ENCODE results near the gene FAM3B.

The FAM3B gene

GRCh38 chr21:41367301-41367944 is 50.8 kb downstream of the FAM3B start:
- DNase-seq (ENCODE audit: low read depth, low spot score): no peak
- Histone ChIP-seq H3K4me3 (ENCODE audit: insufficient read length, low read depth) (no peak overlapping the region), H3K27me3 (ENCODE audit: insufficient read depth, insufficient read length) (peaks cover 4% of the 10 kb centered on the region), H3K36me3 (ENCODE audit: insufficient read depth, insufficient read length, low read length) (no peaks in the 10 kb centered on the region), H3K9ac (ENCODE audit: insufficient read length, low read depth) (no peak overlapping the region), H3K4me1 (ENCODE audit: insufficient read depth, insufficient read length) (peaks cover 8% of the 10 kb centered on the region), H3K9me3 (ENCODE audit: insufficient read depth, low read length) (no peaks in the 10 kb centered on the region)
- TF ChIP-seq SUZ12 (IDR thresholded peaks at IDR 0.05; ENCODE audit: extremely low read depth, insufficient read depth, insufficient read length): no peak
- TF ChIP-seq ZNF274 (IDR thresholded peaks at IDR 0.05; ENCODE audit: low read depth, low read length): no peak
- TF ChIP-seq YY1 (IDR thresholded peaks at IDR 0.05; ENCODE audit: insufficient read depth, insufficient read length): no peak

DNA sequence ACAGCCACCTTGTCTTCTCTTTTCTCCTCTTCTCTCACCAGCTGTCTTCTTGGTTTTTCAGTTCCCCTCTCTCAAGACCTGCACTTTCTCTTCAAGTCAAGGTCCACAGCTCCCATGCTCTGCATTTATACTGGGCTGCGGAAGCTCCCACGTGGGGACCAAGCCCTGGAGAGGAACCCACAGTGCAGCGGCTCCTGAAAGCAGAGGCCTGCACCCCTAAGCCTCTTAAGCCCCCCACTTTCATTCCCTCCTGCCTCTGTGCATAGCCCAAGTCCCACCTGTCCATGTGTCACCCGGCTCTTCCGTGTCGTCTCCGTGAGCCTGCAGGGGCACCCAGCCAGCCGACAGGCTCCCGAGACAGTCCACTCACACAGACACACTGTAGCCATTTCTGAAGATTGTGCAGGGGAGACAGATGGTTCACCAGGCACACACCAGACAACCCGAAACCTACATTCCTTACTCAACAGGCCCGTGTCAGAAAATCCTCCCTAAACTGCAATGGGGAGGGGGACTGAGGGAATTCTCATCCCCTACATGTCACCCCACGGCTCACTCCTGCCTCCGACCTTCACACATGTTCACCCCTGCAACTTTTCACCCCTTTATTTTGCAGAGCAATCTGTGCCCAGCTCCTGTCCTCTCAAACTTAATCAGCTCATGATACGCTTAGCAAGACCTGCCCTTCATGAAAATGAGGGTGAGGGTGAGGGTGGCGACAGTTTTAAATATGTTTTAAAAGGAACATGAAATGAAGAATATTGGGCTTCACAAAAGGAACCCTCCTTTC is 51.5 kb downstream of the FAM3B start:
- no peak overlapping the region for H3K9ac ChIP-seq (ENCODE audit: insufficient read length, low read depth)
- no peaks in the 10 kb centered on the region for H3K9me3 ChIP-seq (ENCODE audit: insufficient read depth, low read length)
- peaks cover 4% of the 10 kb centered on the region for H3K27me3 ChIP-seq (ENCODE audit: insufficient read depth, insufficient read length)
- H3K4me1 ChIP-seq (ENCODE audit: insufficient read depth, insufficient read length): peaks cover 9% of the 10 kb centered on the region
- H3K4me3 ChIP-seq (ENCODE audit: insufficient read length, low read depth): no peak overlapping the region
- H3K36me3 ChIP-seq (ENCODE audit: insufficient read depth, insufficient read length, low read length): no peaks in the 10 kb centered on the region
- TF ChIP-seq SUZ12 (IDR thresholded peaks at IDR 0.05; ENCODE audit: extremely low read depth, insufficient read depth, insufficient read length) (no peak), ZNF274 (IDR thresholded peaks at IDR 0.05; ENCODE audit: low read depth, low read length) (no peak), YY1 (IDR thresholded peaks at IDR 0.05; ENCODE audit: insufficient read depth, insufficient read length) (no peak)
- DNase-seq (ENCODE audit: low read depth, low spot score): no peak

DNA sequence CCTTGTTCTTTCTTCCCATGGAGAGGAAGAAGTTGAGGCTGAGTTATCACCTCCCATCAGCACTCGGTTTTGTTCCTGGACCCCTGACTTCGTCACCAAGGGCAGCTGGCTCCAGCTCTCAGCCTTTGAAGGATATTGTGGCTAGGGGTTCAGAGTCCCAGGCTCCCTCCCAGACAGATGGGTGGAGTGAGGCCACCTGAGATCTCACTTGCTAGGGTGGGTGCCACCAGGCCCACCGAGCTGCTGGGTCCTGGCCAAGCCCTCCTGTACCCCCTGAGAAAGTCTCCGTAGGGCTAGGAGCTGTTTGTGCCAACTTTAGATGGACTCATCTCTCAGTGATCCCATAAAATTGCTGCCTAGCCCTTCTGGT is 52.1 kb downstream of the FAM3B start:
- Histone ChIP-seq H3K9me3 (ENCODE audit: insufficient read depth, low read length) (no peaks in the 10 kb centered on the region), H3K27me3 (ENCODE audit: insufficient read depth, insufficient read length) (peaks cover 4% of the 10 kb centered on the region), H3K4me3 (ENCODE audit: insufficient read length, low read depth) (peak overlapping the region; percentile 61), H3K9ac (ENCODE audit: insufficient read length, low read depth) (peak overlapping the region; percentile 77), H3K4me1 (ENCODE audit: insufficient read depth, insufficient read length) (peaks cover 11% of the 10 kb centered on the region), H3K36me3 (ENCODE audit: insufficient read depth, insufficient read length, low read length) (no peaks in the 10 kb centered on the region)
- no peak for DNase-seq (ENCODE audit: low read depth, low spot score)
- TF ChIP-seq YY1 (IDR thresholded peaks at IDR 0.05; ENCODE audit: insufficient read depth, insufficient read length) (no peak), SUZ12 (IDR thresholded peaks at IDR 0.05; ENCODE audit: extremely low read depth, insufficient read depth, insufficient read length) (no peak), ZNF274 (IDR thresholded peaks at IDR 0.05; ENCODE audit: low read depth, low read length) (no peak)

- peaks cover 11% of the 10 kb centered on the region for H3K4me1 ChIP-seq (ENCODE audit: insufficient read depth, insufficient read length)
- no peaks in the 10 kb centered on the region for H3K9me3 ChIP-seq (ENCODE audit: insufficient read depth, low read length)
- DNase-seq (ENCODE audit: low read depth, low spot score): peak; percentile 68
- no peaks in the 10 kb centered on the region for H3K36me3 ChIP-seq (ENCODE audit: insufficient read depth, insufficient read length, low read length)
- H3K9ac ChIP-seq (ENCODE audit: insufficient read length, low read depth): peak overlapping the region; percentile 77
- H3K27me3 ChIP-seq (ENCODE audit: insufficient read depth, insufficient read length): peaks cover 4% of the 10 kb centered on the region
- no peak for TF ChIP-seq ZNF274 (IDR thresholded peaks at IDR 0.05; ENCODE audit: low read depth, low read length)
- peak overlapping the region; percentile 61 for H3K4me3 ChIP-seq (ENCODE audit: insufficient read length, low read depth)
These were observed 52.7 kb downstream of the FAM3B start for GRCh38 chr21:41369105-41369919.

- peak overlapping the region; percentile 70 for H3K9ac ChIP-seq (ENCODE audit: insufficient read length, low read depth)
- no peak for DNase-seq (ENCODE audit: low read depth, low spot score)
- H3K4me1 ChIP-seq (ENCODE audit: insufficient read depth, insufficient read length): peaks cover 11% of the 10 kb centered on the region
- H3K36me3 ChIP-seq (ENCODE audit: insufficient read depth, insufficient read length, low read length): no peaks in the 10 kb centered on the region
- no peaks in the 10 kb centered on the region for H3K9me3 ChIP-seq (ENCODE audit: insufficient read depth, low read length)
- peak overlapping the region; percentile 61 for H3K4me3 ChIP-seq (ENCODE audit: insufficient read length, low read depth)
- peaks cover 4% of the 10 kb centered on the region for H3K27me3 ChIP-seq (ENCODE audit: insufficient read depth, insufficient read length)
- no peak for TF ChIP-seq ZNF274 (IDR thresholded peaks at IDR 0.05; ENCODE audit: low read depth, low read length)
- TF ChIP-seq YY1 (IDR thresholded peaks at IDR 0.05; ENCODE audit: insufficient read depth, insufficient read length): peak; percentile 30
These were observed 53.6 kb downstream of the FAM3B start for GRCh38 chr21:41369920-41370839.

GRCh38 chr21:41370840-41371684 is 54.5 kb downstream of the FAM3B start:
- no peak for TF ChIP-seq SUZ12 (IDR thresholded peaks at IDR 0.05; ENCODE audit: extremely low read depth, insufficient read depth, insufficient read length)
- no peak for TF ChIP-seq ZNF274 (IDR thresholded peaks at IDR 0.05; ENCODE audit: low read depth, low read length)
- TF ChIP-seq YY1 (IDR thresholded peaks at IDR 0.05; ENCODE audit: insufficient read depth, insufficient read length): no peak
- peaks cover 11% of the 10 kb centered on the region for H3K4me1 ChIP-seq (ENCODE audit: insufficient read depth, insufficient read length)
- H3K4me3 ChIP-seq (ENCODE audit: insufficient read length, low read depth): peak overlapping the region; percentile 61
- no peaks in the 10 kb centered on the region for H3K36me3 ChIP-seq (ENCODE audit: insufficient read depth, insufficient read length, low read length)
- H3K9ac ChIP-seq (ENCODE audit: insufficient read length, low read depth): peak overlapping the region; percentile 70
- no peak for DNase-seq (ENCODE audit: low read depth, low spot score)
- no peaks in the 10 kb centered on the region for H3K9me3 ChIP-seq (ENCODE audit: insufficient read depth, low read length)
- H3K27me3 ChIP-seq (ENCODE audit: insufficient read depth, insufficient read length): peaks cover 4% of the 10 kb centered on the region

Measured in NT2/D1 (cell line).